Endothelial cell of umbilical vein (primary cell): ENCODE results near the gene CHST15. TPM values are rescaled to one million over a fixed set of nuclear protein-coding genes. Genes with fewer than 3 reads are reported as not detected.

Source experiments
- BruUV-seq: library from RNA; stranded (reverse); fragments of 400-500 nt; replicated peaks from 2 replicates; lab custom pipeline; 2021; lab: Mats Ljungman, UMichigan
- CTCF ChIA-PET: fragments of 300-600, 350-600 bp; sonication (Branson Sonifier 250); formaldehyde crosslinking; loops from one replicate; lab custom pipeline; 2021; ENCODE audit warnings: antibody characterized with exemption, inconsistent platforms; lab: Charles Lee
- POLR2A ChIA-PET: fragments of 300-600, 350-600 bp; sonication (Branson Sonifier 250); formaldehyde crosslinking; loops from one replicate; lab custom pipeline; 2021; ENCODE audit warnings: antibody characterized with exemption, inconsistent platforms; lab: Charles Lee
- DNase-seq: peaks from one replicate; pipeline ENCODE4 v3.0.0-alpha.2; 2011; ENCODE audit warnings: low read depth, low spot score
- FAIRE-seq: peaks from 2 replicates; lab custom pipeline; 2011; peaks lifted over from hg19 to GRCh38; lab: Jason Lieb, UNC
- H2AFZ ChIP-seq: 2 replicates; pipeline ENCODE4 v1.6.0; 2012; ENCODE audit warnings: low read depth, low read length, control low read depth, inconsistent platforms
- H3K27ac ChIP-seq: 2 replicates; pipeline ENCODE4 v1.5.1; 2011; ENCODE audit warnings: low read depth, mild to moderate bottlenecking, control low read depth, low read length, moderate library complexity; ENCODE audit not compliant: insufficient read depth
- H3K27me3 ChIP-seq, 2 experiments: 2 replicates each; pipeline versions ENCODE4 v1.6.0 to v1.6.1; 2011; ENCODE audit warnings: low read length in 2 of 2, mixed read lengths in 1 of 2; ENCODE audit not compliant: control insufficient read depth in 2 of 2, insufficient read depth in 2 of 2
- H3K36me3 ChIP-seq, 2 experiments: 2 replicates in 1 of 2; 3 replicates in 1 of 2; pipeline ENCODE4 v1.5.1; 2011; ENCODE audit warnings: low read length in 2 of 2, mild to moderate bottlenecking in 1 of 2, moderate library complexity in 1 of 2; ENCODE audit not compliant: control insufficient read depth in 2 of 2, insufficient read depth in 2 of 2; ENCODE audit errors: extremely low read depth in 1 of 2
- H3K4me1 ChIP-seq: 3 replicates; pipeline ENCODE4 v1.5.1; 2011; ENCODE audit warnings: mild to moderate bottlenecking, low read length; ENCODE audit not compliant: control insufficient read depth, insufficient read depth; ENCODE audit errors: extremely low read depth
- H3K4me2 ChIP-seq: 2 replicates; pipeline ENCODE4 v1.6.1; 2011; ENCODE audit warnings: low read length, control low read depth, mixed read lengths; ENCODE audit not compliant: insufficient read depth
- H3K4me3 ChIP-seq, 3 experiments: fragments of 200-600 bp in 1 of 3; sonication (generic), shearing (Covaris generic) in 1 of 3; replicated peaks in 1 of 3; 2 replicates each; pipeline ENCODE4 v1.5.1; 2011 to 2016; ENCODE audit warnings: control low read depth in 3 of 3, low read length in 3 of 3, mild to moderate bottlenecking in 2 of 3, inconsistent platforms in 1 of 3, low read depth in 1 of 3, moderate library complexity in 1 of 3; ENCODE audit not compliant: insufficient read depth in 1 of 3
- H3K79me2 ChIP-seq: 2 replicates; pipeline ENCODE4 v1.6.0; 2012; ENCODE audit warnings: low read length, inconsistent platforms; ENCODE audit not compliant: control insufficient read depth, insufficient read depth
- H3K9ac ChIP-seq: replicated peaks from 2 replicates; pipeline ENCODE3; 2011; ENCODE audit warnings: low read length, control low read depth; ENCODE audit not compliant: insufficient read depth; ENCODE audit errors: extremely low read depth
- H3K9me1 ChIP-seq: replicated peaks from 3 replicates; pipeline ENCODE4 v1.6.0; 2011; ENCODE audit warnings: mild to moderate bottlenecking, low read length; ENCODE audit not compliant: control insufficient read depth, insufficient read depth; ENCODE audit errors: extremely low read depth
- H3K9me3 ChIP-seq: replicated peaks from 2 replicates; pipeline ENCODE4 v1.5.1; 2012; ENCODE audit warnings: low read length, inconsistent platforms; ENCODE audit not compliant: control insufficient read depth, insufficient read depth
- H4K20me1 ChIP-seq: replicated peaks from 2 replicates; pipeline ENCODE3; 2011; ENCODE audit warnings: mild to moderate bottlenecking, low read length; ENCODE audit not compliant: control insufficient read depth, insufficient read depth; ENCODE audit errors: extremely low read depth
- EZH2 ChIP-seq: IDR thresholded peaks from 2 replicates; pipeline ENCODE4 v1.6.1; 2012; ENCODE audit warnings: borderline replicate concordance, low read depth, mild to moderate bottlenecking, moderate library complexity, low read length, inconsistent platforms; ENCODE audit not compliant: severe bottlenecking
- FOS ChIP-seq: IDR thresholded peaks from 2 replicates; pipeline ENCODE4 v1.6.1; 2011; ENCODE audit warnings: mild to moderate bottlenecking, low read length, moderate library complexity, borderline replicate concordance; ENCODE audit not compliant: insufficient read depth
- GATA2 ChIP-seq: IDR thresholded peaks from 2 replicates; pipeline ENCODE4 v1.7.0; 2011; ENCODE audit warnings: low read depth, mild to moderate bottlenecking, moderate library complexity, mixed read lengths, low read length; ENCODE audit not compliant: insufficient read length, insufficient read depth
- JUN ChIP-seq: IDR thresholded peaks from 2 replicates; pipeline ENCODE4 v1.6.1; 2011; ENCODE audit warnings: borderline replicate concordance, low read depth; ENCODE audit not compliant: insufficient read length, insufficient read depth
- MYC ChIP-seq: IDR thresholded peaks from one replicate; pipeline ENCODE4 v1.6.1; 2011; ENCODE audit warnings: mild to moderate bottlenecking, low read depth, low read length
- POLR2A ChIP-seq: IDR thresholded peaks from 2 replicates; pipeline ENCODE4 v1.6.1; 2012; ENCODE audit warnings: low read depth, mild to moderate bottlenecking, control low read depth, low read length
- POLR2AphosphoS5 ChIP-seq: IDR thresholded peaks from 2 replicates; pipeline ENCODE4 v1.6.1; 2012; ENCODE audit warnings: low read depth, mild to moderate bottlenecking, control low read depth, low read length, moderate library complexity; ENCODE audit not compliant: insufficient read depth
- dilution Hi-C: fragments of 300-500 bp; cut with MboI; formaldehyde crosslinking; loops from one replicate; pipeline ENCODE4 v1.15.0; 2019; ENCODE audit warnings: low sequenced_read_pairs; ENCODE audit not compliant: extremely low pct_ligation_motif_present
- intact Hi-C: fragments of 100-400 bp; cut with micrococcal nuclease; formaldehyde crosslinking; loops from one replicate; pipeline ENCODE4 v1.10.0; 2022
- polyA plus RNA-seq, 4 experiments: library from polyadenylated mRNA; depleted of rRNA in 3 of 4; stranded (reverse) in 3 of 4; unstranded in 1 of 4; fragments of >200 nt; gene quantifications; 2 replicates each; pipeline versions ENCODE4 v1.2.1 to v1.2.3, GENCODE V29; 2011 to 2012; ENCODE audit warnings: missing spikeins in 1 of 4
- total RNA-seq: library from RNA; stranded (reverse); gene quantifications from 2 replicates; pipeline ENCODE4 v1.2.3, GENCODE V29; 2021
- TF ChIP-seq, protein P1 (sequence below), 2 donors: IDR thresholded peaks; 1 replicate in 1 of 2; 2 replicates in 1 of 2; pipeline ENCODE4 v1.5.1; 2011; ENCODE audit warnings: low read length in 2 of 2, mild to moderate bottlenecking in 2 of 2, moderate library complexity in 2 of 2, control low read depth in 1 of 2, inconsistent platforms in 1 of 2, low read depth in 1 of 2; ENCODE audit not compliant: insufficient read depth in 1 of 2; ENCODE audit errors: extremely low read depth in 1 of 2
- TF ChIP-seq, protein P2 (sequence below): IDR thresholded peaks from 2 replicates; pipeline ENCODE4 v1.6.1; 2011; ENCODE audit not compliant: insufficient read depth, insufficient read length

CHST15 gene
- total and polyA plus RNA-seq, 2 donors (not counting 3 experiments of a cell fraction or from before 2014, with no cell fraction given) = 23.1 to 29.2 TPM

DNA sequence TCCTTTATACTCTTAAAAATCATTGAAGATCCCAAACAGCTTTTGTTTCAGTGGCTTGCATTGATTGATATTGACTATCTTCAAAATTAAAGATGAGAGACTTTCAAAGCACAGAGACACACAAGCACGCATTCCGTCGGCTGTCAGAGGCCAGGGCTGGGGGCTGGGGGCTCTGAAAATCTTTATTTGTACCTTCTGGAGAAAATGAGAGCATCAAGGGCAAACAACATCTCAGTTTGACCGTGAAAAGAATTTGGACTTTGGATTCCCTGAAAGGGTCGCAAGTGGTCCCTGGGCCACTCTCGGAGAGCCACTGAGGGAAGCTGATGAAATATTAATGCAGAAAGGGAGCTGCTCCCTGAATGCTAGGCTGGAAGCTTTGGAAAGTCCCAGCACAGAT, 96.4 kb downstream of the CHST15 start:
- FAIRE-seq (no peak), DNase-seq (no peak)
- BruUV-seq = no TSS peak
- H3K4me1 ChIP-seq = no peaks in the 10 kb centered on the region
- no peak overlapping the region for H3K4me2 ChIP-seq
- peaks cover 7 to 8% of the 10 kb centered on the region in 2 experiments for H3K27me3 ChIP-seq
- no peak overlapping the region for H3K9ac ChIP-seq
- H3K9me3 ChIP-seq = no peaks in the 10 kb centered on the region
- intact Hi-C loops = no loop called here
- dilution Hi-C loops = no loop called here
- ChIA-PET POLR2A (no interaction called here), CTCF (interaction anchor here (1.5 to 7.6 kb wide), 3 partner anchors 95 to 407 kb away, joined by 3 to 691 read pairs (median 80); no protein-coding TSS in a partner anchor)
- TF ChIP-seq, protein P1, sequence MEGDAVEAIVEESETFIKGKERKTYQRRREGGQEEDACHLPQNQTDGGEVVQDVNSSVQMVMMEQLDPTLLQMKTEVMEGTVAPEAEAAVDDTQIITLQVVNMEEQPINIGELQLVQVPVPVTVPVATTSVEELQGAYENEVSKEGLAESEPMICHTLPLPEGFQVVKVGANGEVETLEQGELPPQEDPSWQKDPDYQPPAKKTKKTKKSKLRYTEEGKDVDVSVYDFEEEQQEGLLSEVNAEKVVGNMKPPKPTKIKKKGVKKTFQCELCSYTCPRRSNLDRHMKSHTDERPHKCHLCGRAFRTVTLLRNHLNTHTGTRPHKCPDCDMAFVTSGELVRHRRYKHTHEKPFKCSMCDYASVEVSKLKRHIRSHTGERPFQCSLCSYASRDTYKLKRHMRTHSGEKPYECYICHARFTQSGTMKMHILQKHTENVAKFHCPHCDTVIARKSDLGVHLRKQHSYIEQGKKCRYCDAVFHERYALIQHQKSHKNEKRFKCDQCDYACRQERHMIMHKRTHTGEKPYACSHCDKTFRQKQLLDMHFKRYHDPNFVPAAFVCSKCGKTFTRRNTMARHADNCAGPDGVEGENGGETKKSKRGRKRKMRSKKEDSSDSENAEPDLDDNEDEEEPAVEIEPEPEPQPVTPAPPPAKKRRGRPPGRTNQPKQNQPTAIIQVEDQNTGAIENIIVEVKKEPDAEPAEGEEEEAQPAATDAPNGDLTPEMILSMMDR (IDR thresholded peaks at IDR 0.05; ENCODE audit: extremely low read depth in 1 of 2, insufficient read depth in 1 of 2, low read depth in 1 of 2, low read length in 2 of 2) = no peak
- TF ChIP-seq JUN (no peak), GATA2 (no peak), POLR2A (no peak), EZH2 (no peak), FOS (no peak), MYC (no peak), POLR2AphosphoS5 (no peak)
- TF ChIP-seq, protein P2, sequence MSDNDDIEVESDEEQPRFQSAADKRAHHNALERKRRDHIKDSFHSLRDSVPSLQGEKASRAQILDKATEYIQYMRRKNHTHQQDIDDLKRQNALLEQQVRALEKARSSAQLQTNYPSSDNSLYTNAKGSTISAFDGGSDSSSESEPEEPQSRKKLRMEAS = no peak
- H3K9me1 ChIP-seq = no peaks in the 10 kb centered on the region
- H4K20me1 ChIP-seq = no peaks in the 10 kb centered on the region
- H3K27ac ChIP-seq = no peak overlapping the region
- no peaks in the 10 kb centered on the region for H3K36me3 ChIP-seq
- H3K79me2 ChIP-seq = no peaks in the 10 kb centered on the region
- no peak overlapping the region for H3K4me3 ChIP-seq
- no peak overlapping the region for H2AFZ ChIP-seq
